Measurements from ENCODE around the gene SNX12.

Gene SNX12

GRCh38 chrX:71099736-71100135 lies 31.6 kb upstream of the SNX12 start:
- ATAC-seq (ENCODE audit: low read depth) (no peak), DNase-seq (ENCODE audit: low spot score in 2 of 2) (no peak)
- H3K36me3 Mint-ChIP-seq: no peaks in the 10 kb centered on the region
- H3K4me1 Mint-ChIP-seq: peaks cover 38% of the 10 kb centered on the region
- H3K9me3 Mint-ChIP-seq: no peaks in the 10 kb centered on the region
- no peak overlapping the region for H3K4me3 Mint-ChIP-seq
- no peaks in the 10 kb centered on the region for H3K27me3 Mint-ChIP-seq
- peak overlapping the region; percentile 36 for H3K27ac Mint-ChIP-seq

GRCh38 chrX:71098951-71099506 lies 30.9 kb upstream of the SNX12 start:
- ATAC-seq (ENCODE audit: low read depth) (no peak), DNase-seq (ENCODE audit: low spot score in 2 of 2) (no peak)
- no peaks in the 10 kb centered on the region for H3K27me3 Mint-ChIP-seq
- H3K4me3 Mint-ChIP-seq: no peak overlapping the region
- H3K9me3 Mint-ChIP-seq: no peaks in the 10 kb centered on the region
- no peaks in the 10 kb centered on the region for H3K36me3 Mint-ChIP-seq
- H3K27ac Mint-ChIP-seq: peak overlapping the region; percentile 36
- peaks cover 31% of the 10 kb centered on the region for H3K4me1 Mint-ChIP-seq

GRCh38 chrX:71098302-71098701 lies 30.2 kb upstream of the SNX12 start:
- no peaks in the 10 kb centered on the region for H3K27me3 Mint-ChIP-seq
- H3K36me3 Mint-ChIP-seq: no peaks in the 10 kb centered on the region
- no peak overlapping the region for H3K4me3 Mint-ChIP-seq
- ATAC-seq (ENCODE audit: low read depth) (peak; percentile 64), DNase-seq (ENCODE audit: low spot score in 2 of 2) (peak; percentile 62 to 65)
- no peaks in the 10 kb centered on the region for H3K9me3 Mint-ChIP-seq
- H3K27ac Mint-ChIP-seq: peak overlapping the region; percentile 12
- peaks cover 26% of the 10 kb centered on the region for H3K4me1 Mint-ChIP-seq

GRCh38 chrX:71096760-71097032 lies 28.6 kb upstream of the SNX12 start:
- no peak overlapping the region for H3K27ac Mint-ChIP-seq
- no peak for ATAC-seq (ENCODE audit: low read depth)
- DNase-seq (ENCODE audit: low spot score in 2 of 2): no peak
- no peaks in the 10 kb centered on the region for H3K9me3 Mint-ChIP-seq
- H3K36me3 Mint-ChIP-seq: no peaks in the 10 kb centered on the region
- H3K4me3 Mint-ChIP-seq: peak overlapping the region; percentile 96
- H3K27me3 Mint-ChIP-seq: no peaks in the 10 kb centered on the region
- peaks cover 18% of the 10 kb centered on the region for H3K4me1 Mint-ChIP-seq

- ATAC-seq (ENCODE audit: low read depth) (peak; percentile 41), DNase-seq (ENCODE audit: low spot score in 2 of 2) (no peak)
- Mint-ChIP-seq H3K27me3 (no peaks in the 10 kb centered on the region), H3K4me3 (peak overlapping the region; percentile 96), H3K4me1 (peaks cover 13% of the 10 kb centered on the region), H3K27ac (peak overlapping the region; percentile 97), H3K9me3 (no peaks in the 10 kb centered on the region), H3K36me3 (no peaks in the 10 kb centered on the region)
These were observed 28.0 kb upstream of the SNX12 start for GRCh38 chrX:71095981-71096759.

GRCh38 chrX:71095555-71095980 lies 27.4 kb upstream of the SNX12 start, which contains the start of gene FOXO4:
Gene FOXO4, plus strand, starts transcription at chrX:71095851. Its CDS starts 678 bp downstream, at chrX:71096529.
- peak within 1 kb of the TSS; percentile 97 for H3K27ac Mint-ChIP-seq
- H3K36me3 Mint-ChIP-seq: no peaks in the 10 kb centered on the region
- ATAC-seq (ENCODE audit: low read depth): peak; percentile 85
- H3K9me3 Mint-ChIP-seq: no peaks in the 10 kb centered on the region
- peaks cover 13% of the 10 kb centered on the region for H3K4me1 Mint-ChIP-seq
- peak; percentile 69 to 71 for DNase-seq (ENCODE audit: low spot score in 2 of 2)
- no peaks in the 10 kb centered on the region for H3K27me3 Mint-ChIP-seq
- H3K4me3 Mint-ChIP-seq: peak within 1 kb of the TSS; percentile 96

GRCh38 chrX:71095033-71095432 lies 26.9 kb upstream of the SNX12 start:
- H3K4me1 Mint-ChIP-seq: peaks cover 13% of the 10 kb centered on the region
- H3K4me3 Mint-ChIP-seq: peak overlapping the region; percentile 96
- H3K27ac Mint-ChIP-seq: peak overlapping the region; percentile 97
- H3K9me3 Mint-ChIP-seq: no peaks in the 10 kb centered on the region
- DNase-seq (ENCODE audit: low spot score in 2 of 2) (no peak), ATAC-seq (ENCODE audit: low read depth) (no peak)
- H3K36me3 Mint-ChIP-seq: no peaks in the 10 kb centered on the region
- no peaks in the 10 kb centered on the region for H3K27me3 Mint-ChIP-seq

GRCh38 chrX:71091263-71091662 lies 23.1 kb upstream of the SNX12 start:
- no peak for DNase-seq (ENCODE audit: low spot score in 2 of 2)
- Mint-ChIP-seq H3K9me3 (no peaks in the 10 kb centered on the region), H3K36me3 (no peaks in the 10 kb centered on the region), H3K27ac (no peak overlapping the region), H3K4me3 (no peak overlapping the region), H3K4me1 (peaks cover 6% of the 10 kb centered on the region), H3K27me3 (no peaks in the 10 kb centered on the region)
- ATAC-seq (ENCODE audit: low read depth): no peak

GRCh38 chrX:71085900-71086299 lies 17.8 kb upstream of the SNX12 start:
- no peak for ATAC-seq (ENCODE audit: low read depth)
- H3K27me3 Mint-ChIP-seq: no peaks in the 10 kb centered on the region
- H3K4me1 Mint-ChIP-seq: no peaks in the 10 kb centered on the region
- no peak for DNase-seq (ENCODE audit: low spot score in 2 of 2)
- no peak overlapping the region for H3K27ac Mint-ChIP-seq
- H3K4me3 Mint-ChIP-seq: no peak overlapping the region
- H3K36me3 Mint-ChIP-seq: no peaks in the 10 kb centered on the region
- H3K9me3 Mint-ChIP-seq: no peaks in the 10 kb centered on the region

GRCh38 chrX:71082822-71083221 lies 14.7 kb upstream of the SNX12 start:
- no peak for ATAC-seq (ENCODE audit: low read depth)

GRCh38 chrX:71082124-71082647 lies 14.1 kb upstream of the SNX12 start:
- H3K9me3 Mint-ChIP-seq: no peaks in the 10 kb centered on the region
- H3K27me3 Mint-ChIP-seq: no peaks in the 10 kb centered on the region
- DNase-seq (ENCODE audit: low spot score in 2 of 2) (no peak), ATAC-seq (ENCODE audit: low read depth) (no peak)
- H3K36me3 Mint-ChIP-seq: no peaks in the 10 kb centered on the region
- H3K27ac Mint-ChIP-seq: no peak overlapping the region
- no peaks in the 10 kb centered on the region for H3K4me1 Mint-ChIP-seq
- no peak overlapping the region for H3K4me3 Mint-ChIP-seq

More at GRCh38 chrX:71082822-71083221, 14.7 kb upstream of the SNX12 start:
- no peak overlapping the region for H3K4me3 Mint-ChIP-seq
- H3K4me1 Mint-ChIP-seq: no peaks in the 10 kb centered on the region
- H3K36me3 Mint-ChIP-seq: no peaks in the 10 kb centered on the region
- H3K9me3 Mint-ChIP-seq: no peaks in the 10 kb centered on the region
- no peaks in the 10 kb centered on the region for H3K27me3 Mint-ChIP-seq
- no peak overlapping the region for H3K27ac Mint-ChIP-seq
- DNase-seq (ENCODE audit: low spot score in 2 of 2): no peak

GRCh38 chrX:71081330-71082123 lies 13.4 kb upstream of the SNX12 start:
- no peak overlapping the region for H3K4me3 Mint-ChIP-seq
- no peaks in the 10 kb centered on the region for H3K27me3 Mint-ChIP-seq
- H3K27ac Mint-ChIP-seq: no peak overlapping the region
- DNase-seq (ENCODE audit: low spot score in 2 of 2) (no peak), ATAC-seq (ENCODE audit: low read depth) (no peak)
- no peaks in the 10 kb centered on the region for H3K4me1 Mint-ChIP-seq
- no peaks in the 10 kb centered on the region for H3K36me3 Mint-ChIP-seq
- H3K9me3 Mint-ChIP-seq: no peaks in the 10 kb centered on the region

- Mint-ChIP-seq H3K9me3 (no peaks in the 10 kb centered on the region), H3K27ac (no peak overlapping the region), H3K27me3 (peaks cover 6% of the 10 kb centered on the region), H3K4me3 (no peak overlapping the region), H3K36me3 (no peaks in the 10 kb centered on the region), H3K4me1 (peaks cover 10% of the 10 kb centered on the region)
- DNase-seq (ENCODE audit: low spot score in 2 of 2): no peak
- no peak for ATAC-seq (ENCODE audit: low read depth)
These were observed 2.4 kb upstream of the SNX12 start for GRCh38 chrX:71070531-71070930.

GRCh38 chrX:71067712-71068043 lies 456 bp downstream of the SNX12 start:
- Mint-ChIP-seq H3K36me3 (peaks cover 6% of the 10 kb centered on the region), H3K27ac (peak overlapping the region; percentile 94), H3K9me3 (no peaks in the 10 kb centered on the region), H3K4me3 (peak overlapping the region; percentile 97), H3K4me1 (peaks cover 16% of the 10 kb centered on the region), H3K27me3 (no peaks in the 10 kb centered on the region)
- no peak for ATAC-seq (ENCODE audit: low read depth)
- no peak for DNase-seq (ENCODE audit: low spot score in 2 of 2)
